ENCODE results near the gene LRRC70.

DNA sequence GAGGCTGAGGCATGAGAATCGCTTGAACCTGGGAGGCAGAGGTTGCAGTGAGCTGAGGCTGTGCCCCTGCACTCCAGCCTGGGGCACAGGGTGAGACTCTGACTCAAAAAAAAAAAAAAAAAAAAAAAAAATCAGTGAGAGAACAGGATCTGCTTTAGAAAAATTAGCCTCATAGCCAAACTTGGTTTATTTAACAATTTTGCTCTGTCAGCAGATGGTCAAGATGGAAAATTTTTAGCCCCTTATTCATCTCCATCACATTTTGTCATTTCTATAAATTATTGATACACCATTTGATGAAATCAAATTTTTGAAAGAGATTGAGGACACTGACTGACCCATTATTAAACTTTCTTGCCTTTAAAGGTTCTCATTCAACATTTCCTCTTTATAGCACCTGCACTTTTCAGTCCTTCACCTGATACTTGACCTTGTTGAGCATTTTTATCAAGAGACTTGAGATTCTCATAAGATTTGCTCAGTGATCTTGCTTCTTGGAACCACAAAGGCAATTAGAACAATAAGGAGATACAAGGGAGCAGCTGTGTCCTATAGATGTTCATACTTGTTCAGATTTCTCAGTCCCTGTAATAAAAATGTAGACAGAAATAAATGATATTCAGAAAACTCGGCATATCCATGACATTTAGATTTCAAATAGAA lies 38.1 kb downstream of the LRRC70 start:
- TF ChIP-seq POLR2AphosphoS5 (IDR thresholded peaks at IDR 0.05; ENCODE audit: low read depth) (no peak), CTCF (conservative IDR thresholded peaks at IDR 0.05; ENCODE audit: low read depth in 2 of 2) (no peak), CREB1 (CRISPR knock-in tag; IDR thresholded peaks at IDR 0.05; ENCODE audit: low read depth) (no peak), EZH2 (IDR thresholded peaks at IDR 0.05; ENCODE audit: low read depth, unreplicated experiment) (no peak), EZH2phosphoT487 (IDR thresholded peaks at IDR 0.05; ENCODE audit: unreplicated experiment) (no peak), JUNB (IDR thresholded peaks at IDR 0.05; ENCODE audit: unreplicated experiment) (no peak), ZNF114 (CRISPR knock-in tag; IDR thresholded peaks at IDR 0.05) (no peak), ZNF331 (CRISPR knock-in tag; IDR thresholded peaks at IDR 0.05; ENCODE audit: low read depth) (no peak), STAT1 (IDR thresholded peaks at IDR 0.05; ENCODE audit: unreplicated experiment) (no peak)
- TF ChIP-seq, protein P1, sequence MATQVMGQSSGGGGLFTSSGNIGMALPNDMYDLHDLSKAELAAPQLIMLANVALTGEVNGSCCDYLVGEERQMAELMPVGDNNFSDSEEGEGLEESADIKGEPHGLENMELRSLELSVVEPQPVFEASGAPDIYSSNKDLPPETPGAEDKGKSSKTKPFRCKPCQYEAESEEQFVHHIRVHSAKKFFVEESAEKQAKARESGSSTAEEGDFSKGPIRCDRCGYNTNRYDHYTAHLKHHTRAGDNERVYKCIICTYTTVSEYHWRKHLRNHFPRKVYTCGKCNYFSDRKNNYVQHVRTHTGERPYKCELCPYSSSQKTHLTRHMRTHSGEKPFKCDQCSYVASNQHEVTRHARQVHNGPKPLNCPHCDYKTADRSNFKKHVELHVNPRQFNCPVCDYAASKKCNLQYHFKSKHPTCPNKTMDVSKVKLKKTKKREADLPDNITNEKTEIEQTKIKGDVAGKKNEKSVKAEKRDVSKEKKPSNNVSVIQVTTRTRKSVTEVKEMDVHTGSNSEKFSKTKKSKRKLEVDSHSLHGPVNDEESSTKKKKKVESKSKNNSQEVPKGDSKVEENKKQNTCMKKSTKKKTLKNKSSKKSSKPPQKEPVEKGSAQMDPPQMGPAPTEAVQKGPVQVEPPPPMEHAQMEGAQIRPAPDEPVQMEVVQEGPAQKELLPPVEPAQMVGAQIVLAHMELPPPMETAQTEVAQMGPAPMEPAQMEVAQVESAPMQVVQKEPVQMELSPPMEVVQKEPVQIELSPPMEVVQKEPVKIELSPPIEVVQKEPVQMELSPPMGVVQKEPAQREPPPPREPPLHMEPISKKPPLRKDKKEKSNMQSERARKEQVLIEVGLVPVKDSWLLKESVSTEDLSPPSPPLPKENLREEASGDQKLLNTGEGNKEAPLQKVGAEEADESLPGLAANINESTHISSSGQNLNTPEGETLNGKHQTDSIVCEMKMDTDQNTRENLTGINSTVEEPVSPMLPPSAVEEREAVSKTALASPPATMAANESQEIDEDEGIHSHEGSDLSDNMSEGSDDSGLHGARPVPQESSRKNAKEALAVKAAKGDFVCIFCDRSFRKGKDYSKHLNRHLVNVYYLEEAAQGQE (IDR thresholded peaks at IDR 0.05; ENCODE audit: unreplicated experiment) = no peak
- TF ChIP-seq, protein P2, sequence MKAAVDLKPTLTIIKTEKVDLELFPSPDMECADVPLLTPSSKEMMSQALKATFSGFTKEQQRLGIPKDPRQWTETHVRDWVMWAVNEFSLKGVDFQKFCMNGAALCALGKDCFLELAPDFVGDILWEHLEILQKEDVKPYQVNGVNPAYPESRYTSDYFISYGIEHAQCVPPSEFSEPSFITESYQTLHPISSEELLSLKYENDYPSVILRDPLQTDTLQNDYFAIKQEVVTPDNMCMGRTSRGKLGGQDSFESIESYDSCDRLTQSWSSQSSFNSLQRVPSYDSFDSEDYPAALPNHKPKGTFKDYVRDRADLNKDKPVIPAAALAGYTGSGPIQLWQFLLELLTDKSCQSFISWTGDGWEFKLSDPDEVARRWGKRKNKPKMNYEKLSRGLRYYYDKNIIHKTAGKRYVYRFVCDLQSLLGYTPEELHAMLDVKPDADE (IDR thresholded peaks at IDR 0.05) = no peak
- TF ChIP-seq, protein P3, sequence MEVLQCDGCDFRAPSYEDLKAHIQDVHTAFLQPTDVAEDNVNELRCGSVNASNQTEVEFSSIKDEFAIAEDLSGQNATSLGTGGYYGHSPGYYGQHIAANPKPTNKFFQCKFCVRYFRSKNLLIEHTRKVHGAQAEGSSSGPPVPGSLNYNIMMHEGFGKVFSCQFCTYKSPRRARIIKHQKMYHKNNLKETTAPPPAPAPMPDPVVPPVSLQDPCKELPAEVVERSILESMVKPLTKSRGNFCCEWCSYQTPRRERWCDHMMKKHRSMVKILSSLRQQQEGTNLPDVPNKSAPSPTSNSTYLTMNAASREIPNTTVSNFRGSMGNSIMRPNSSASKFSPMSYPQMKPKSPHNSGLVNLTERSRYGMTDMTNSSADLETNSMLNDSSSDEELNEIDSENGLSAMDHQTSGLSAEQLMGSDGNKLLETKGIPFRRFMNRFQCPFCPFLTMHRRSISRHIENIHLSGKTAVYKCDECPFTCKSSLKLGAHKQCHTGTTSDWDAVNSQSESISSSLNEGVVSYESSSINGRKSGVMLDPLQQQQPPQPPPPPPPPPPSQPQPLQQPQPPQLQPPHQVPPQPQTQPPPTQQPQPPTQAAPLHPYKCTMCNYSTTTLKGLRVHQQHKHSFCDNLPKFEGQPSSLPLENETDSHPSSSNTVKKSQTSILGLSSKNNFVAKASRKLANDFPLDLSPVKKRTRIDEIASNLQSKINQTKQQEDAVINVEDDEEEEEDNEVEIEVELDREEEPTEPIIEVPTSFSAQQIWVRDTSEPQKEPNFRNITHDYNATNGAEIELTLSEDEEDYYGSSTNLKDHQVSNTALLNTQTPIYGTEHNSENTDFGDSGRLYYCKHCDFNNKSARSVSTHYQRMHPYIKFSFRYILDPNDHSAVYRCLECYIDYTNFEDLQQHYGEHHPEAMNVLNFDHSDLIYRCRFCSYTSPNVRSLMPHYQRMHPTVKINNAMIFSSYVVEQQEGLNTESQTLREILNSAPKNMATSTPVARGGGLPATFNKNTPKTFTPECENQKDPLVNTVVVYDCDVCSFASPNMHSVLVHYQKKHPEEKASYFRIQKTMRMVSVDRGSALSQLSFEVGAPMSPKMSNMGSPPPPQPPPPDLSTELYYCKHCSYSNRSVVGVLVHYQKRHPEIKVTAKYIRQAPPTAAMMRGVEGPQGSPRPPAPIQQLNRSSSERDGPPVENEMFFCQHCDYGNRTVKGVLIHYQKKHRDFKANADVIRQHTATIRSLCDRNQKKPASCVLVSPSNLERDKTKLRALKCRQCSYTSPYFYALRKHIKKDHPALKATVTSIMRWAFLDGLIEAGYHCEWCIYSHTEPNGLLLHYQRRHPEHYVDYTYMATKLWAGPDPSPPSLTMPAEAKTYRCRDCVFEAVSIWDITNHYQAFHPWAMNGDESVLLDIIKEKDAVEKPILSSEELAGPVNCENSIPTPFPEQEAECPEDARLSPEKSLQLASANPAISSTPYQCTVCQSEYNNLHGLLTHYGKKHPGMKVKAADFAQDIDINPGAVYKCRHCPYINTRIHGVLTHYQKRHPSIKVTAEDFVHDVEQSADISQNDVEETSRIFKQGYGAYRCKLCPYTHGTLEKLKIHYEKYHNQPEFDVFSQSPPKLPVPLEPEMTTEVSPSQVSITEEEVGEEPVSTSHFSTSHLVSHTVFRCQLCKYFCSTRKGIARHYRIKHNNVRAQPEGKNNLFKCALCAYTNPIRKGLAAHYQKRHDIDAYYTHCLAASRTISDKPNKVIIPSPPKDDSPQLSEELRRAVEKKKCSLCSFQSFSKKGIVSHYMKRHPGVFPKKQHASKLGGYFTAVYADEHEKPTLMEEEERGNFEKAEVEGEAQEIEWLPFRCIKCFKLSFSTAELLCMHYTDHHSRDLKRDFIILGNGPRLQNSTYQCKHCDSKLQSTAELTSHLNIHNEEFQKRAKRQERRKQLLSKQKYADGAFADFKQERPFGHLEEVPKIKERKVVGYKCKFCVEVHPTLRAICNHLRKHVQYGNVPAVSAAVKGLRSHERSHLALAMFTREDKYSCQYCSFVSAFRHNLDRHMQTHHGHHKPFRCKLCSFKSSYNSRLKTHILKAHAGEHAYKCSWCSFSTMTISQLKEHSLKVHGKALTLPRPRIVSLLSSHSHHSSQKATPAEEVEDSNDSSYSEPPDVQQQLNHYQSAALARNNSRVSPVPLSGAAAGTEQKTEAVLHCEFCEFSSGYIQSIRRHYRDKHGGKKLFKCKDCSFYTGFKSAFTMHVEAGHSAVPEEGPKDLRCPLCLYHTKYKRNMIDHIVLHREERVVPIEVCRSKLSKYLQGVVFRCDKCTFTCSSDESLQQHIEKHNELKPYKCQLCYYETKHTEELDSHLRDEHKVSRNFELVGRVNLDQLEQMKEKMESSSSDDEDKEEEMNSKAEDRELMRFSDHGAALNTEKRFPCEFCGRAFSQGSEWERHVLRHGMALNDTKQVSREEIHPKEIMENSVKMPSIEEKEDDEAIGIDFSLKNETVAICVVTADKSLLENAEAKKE (CRISPR knock-in tag; IDR thresholded peaks at IDR 0.05) = no peak

Data from GM23338 (cell line).